ENCODE results near the gene KASH5.

KASH5 gene

DNA sequence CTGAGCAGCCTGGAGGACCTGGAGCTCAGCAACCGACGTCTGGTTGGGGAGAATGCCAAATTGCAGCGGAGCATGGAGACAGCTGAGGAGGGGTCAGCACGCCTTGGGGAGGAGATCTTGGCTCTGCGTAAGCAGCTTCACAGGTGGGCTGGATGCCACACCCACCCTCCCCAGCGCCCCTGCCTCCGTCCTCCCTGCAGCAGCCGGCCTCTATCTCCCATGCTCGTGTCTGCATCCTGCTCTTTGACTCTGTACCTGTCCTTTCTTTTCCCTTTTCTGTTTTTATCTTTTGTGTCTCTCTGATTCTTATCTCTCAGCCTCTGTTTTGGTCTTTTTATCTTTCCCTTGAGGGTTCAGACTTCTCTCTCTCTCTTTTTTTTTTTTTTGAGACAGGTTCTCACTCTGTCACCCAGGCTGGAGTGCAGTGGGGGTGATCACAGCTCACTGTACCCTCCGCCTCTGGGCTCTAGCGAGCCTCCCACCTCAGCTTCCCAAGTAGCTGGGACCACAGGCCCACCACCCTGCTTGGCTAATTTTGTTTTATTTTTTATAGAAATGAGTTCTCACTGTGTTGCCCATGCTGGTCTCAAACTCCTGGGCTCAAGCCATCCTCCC lies 10.1 kb downstream of the KASH5 start:
- H3K4me3 ChIP-seq (ENCODE audit: low read length in 2 of 2) = no peak overlapping the region

DNA sequence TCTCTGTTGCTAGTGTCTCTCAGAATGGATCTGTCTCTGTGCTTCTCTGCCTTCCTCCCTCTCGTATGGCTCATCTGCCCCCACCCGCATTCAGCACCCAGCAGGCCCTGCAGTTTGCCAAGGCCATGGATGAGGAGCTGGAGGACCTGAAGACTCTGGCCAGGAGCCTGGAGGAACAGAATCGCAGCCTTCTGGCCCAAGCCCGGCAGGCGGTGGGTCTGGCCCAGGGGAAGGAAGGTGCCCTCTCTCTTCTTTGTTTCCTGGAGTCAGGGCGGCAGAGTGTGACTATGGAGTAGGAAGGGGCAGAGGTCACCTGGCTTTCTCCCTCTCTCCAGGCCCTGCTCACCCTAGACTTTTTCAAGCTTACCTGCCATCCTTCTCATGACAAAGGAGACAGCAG lies 10.9 kb downstream of the KASH5 start:
- Histone ChIP-seq H3K4me1 (ENCODE audit: control insufficient read depth, insufficient read depth, low read length) (no peaks in the 10 kb centered on the region), H3K9me3 (ENCODE audit: control insufficient read depth in 2 of 2, low read length in 2 of 2) (no peaks in the 10 kb centered on the region), H3K36me3 (ENCODE audit: control insufficient read depth in 2 of 2, insufficient read depth in 2 of 2, low read length in 2 of 2) (no peaks in the 10 kb centered on the region), H3K27me3 (ENCODE audit: control insufficient read depth in 1 of 2, insufficient read depth in 2 of 2, low read length in 2 of 2) (peaks cover 12 to 15% of the 10 kb centered on the region in 2 donors), H3K4me3 (ENCODE audit: low read length in 2 of 2) (no peak overlapping the region), H3K27ac (ENCODE audit: low read length) (no peak overlapping the region), H3K9ac (ENCODE audit: low read length in 2 of 2) (no peak overlapping the region)

More for the DNA sequence above, 10.1 kb downstream of the KASH5 start:
- no peaks in the 10 kb centered on the region for H3K4me1 ChIP-seq (ENCODE audit: control insufficient read depth, insufficient read depth, low read length)
- no peak overlapping the region for H3K9ac ChIP-seq (ENCODE audit: low read length in 2 of 2)
- H3K27me3 ChIP-seq (ENCODE audit: control insufficient read depth in 1 of 2, insufficient read depth in 2 of 2, low read length in 2 of 2) = peaks cover 14 to 17% of the 10 kb centered on the region in 2 donors
- no peak overlapping the region for H3K27ac ChIP-seq (ENCODE audit: low read length)
- H3K36me3 ChIP-seq (ENCODE audit: control insufficient read depth in 2 of 2, insufficient read depth in 2 of 2, low read length in 2 of 2) = no peaks in the 10 kb centered on the region
- no peaks in the 10 kb centered on the region for H3K9me3 ChIP-seq (ENCODE audit: control insufficient read depth in 2 of 2, low read length in 2 of 2)

GRCh38 chr19:49400029-49400428 lies 12.0 kb downstream of the KASH5 start:
- H3K27me3 ChIP-seq (ENCODE audit: control insufficient read depth in 1 of 2, insufficient read depth in 2 of 2, low read length in 2 of 2) = peaks cover under 1 to 13% of the 10 kb centered on the region in 2 donors
- H3K27ac ChIP-seq (ENCODE audit: low read length) = no peak overlapping the region
- H3K36me3 ChIP-seq (ENCODE audit: control insufficient read depth in 2 of 2, insufficient read depth in 2 of 2, low read length in 2 of 2) = no peaks in the 10 kb centered on the region
- no peak overlapping the region for H3K9ac ChIP-seq (ENCODE audit: low read length in 2 of 2)
- H3K9me3 ChIP-seq (ENCODE audit: control insufficient read depth in 2 of 2, low read length in 2 of 2) = no peaks in the 10 kb centered on the region
- H3K4me3 ChIP-seq (ENCODE audit: low read length in 2 of 2) = no peak overlapping the region
- H3K4me1 ChIP-seq (ENCODE audit: control insufficient read depth, insufficient read depth, low read length) = no peaks in the 10 kb centered on the region

GRCh38 chr19:49403404-49404187 lies 15.5 kb downstream of the KASH5 start:
- Histone ChIP-seq H3K4me1 (ENCODE audit: control insufficient read depth, insufficient read depth, low read length) (no peaks in the 10 kb centered on the region), H3K36me3 (ENCODE audit: control insufficient read depth in 2 of 2, insufficient read depth in 2 of 2, low read length in 2 of 2) (no peaks in the 10 kb centered on the region), H3K4me3 (ENCODE audit: low read length in 2 of 2) (no peak overlapping the region), H3K9ac (ENCODE audit: low read length in 2 of 2) (no peak overlapping the region), H3K9me3 (ENCODE audit: control insufficient read depth in 2 of 2, low read length in 2 of 2) (no peaks in the 10 kb centered on the region), H3K27me3 (ENCODE audit: control insufficient read depth in 1 of 2, insufficient read depth in 2 of 2, low read length in 2 of 2) (peaks cover 0 to 2% of the 10 kb centered on the region in 2 donors), H3K27ac (ENCODE audit: low read length) (no peak overlapping the region)

DNA sequence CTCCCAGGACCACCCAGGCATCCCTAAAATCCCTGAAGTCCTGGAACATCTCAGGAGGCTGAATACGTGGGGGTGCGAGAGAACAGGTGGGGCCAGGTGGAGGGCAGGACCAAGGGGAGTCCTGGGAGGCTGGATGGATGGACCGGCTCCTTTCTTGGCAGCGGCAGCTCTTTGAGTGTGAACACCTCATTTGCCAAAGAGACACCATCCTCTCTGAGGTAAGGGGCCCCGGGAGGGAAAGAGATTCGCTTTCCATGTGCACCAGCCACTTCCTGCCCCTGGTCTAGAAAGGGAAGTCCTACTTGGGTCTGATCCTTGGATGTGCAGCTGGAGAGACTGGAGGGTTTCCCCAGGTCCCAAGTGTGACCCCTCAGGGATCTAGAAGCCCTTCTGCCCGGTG lies 19.0 kb downstream of the KASH5 start:
- H3K4me3 ChIP-seq (ENCODE audit: low read length in 2 of 2) = no peak overlapping the region
- H3K9ac ChIP-seq (ENCODE audit: low read length in 2 of 2) = no peak overlapping the region
- no peak overlapping the region for H3K27ac ChIP-seq (ENCODE audit: low read length)
- no peaks in the 10 kb centered on the region for H3K9me3 ChIP-seq (ENCODE audit: control insufficient read depth in 2 of 2, low read length in 2 of 2)
- H3K4me1 ChIP-seq (ENCODE audit: control insufficient read depth, insufficient read depth, low read length) = no peaks in the 10 kb centered on the region
- no peaks in the 10 kb centered on the region for H3K36me3 ChIP-seq (ENCODE audit: control insufficient read depth in 2 of 2, insufficient read depth in 2 of 2, low read length in 2 of 2)
- peaks cover 4 to 5% of the 10 kb centered on the region in 2 donors for H3K27me3 ChIP-seq (ENCODE audit: control insufficient read depth in 1 of 2, insufficient read depth in 2 of 2, low read length in 2 of 2)

DNA sequence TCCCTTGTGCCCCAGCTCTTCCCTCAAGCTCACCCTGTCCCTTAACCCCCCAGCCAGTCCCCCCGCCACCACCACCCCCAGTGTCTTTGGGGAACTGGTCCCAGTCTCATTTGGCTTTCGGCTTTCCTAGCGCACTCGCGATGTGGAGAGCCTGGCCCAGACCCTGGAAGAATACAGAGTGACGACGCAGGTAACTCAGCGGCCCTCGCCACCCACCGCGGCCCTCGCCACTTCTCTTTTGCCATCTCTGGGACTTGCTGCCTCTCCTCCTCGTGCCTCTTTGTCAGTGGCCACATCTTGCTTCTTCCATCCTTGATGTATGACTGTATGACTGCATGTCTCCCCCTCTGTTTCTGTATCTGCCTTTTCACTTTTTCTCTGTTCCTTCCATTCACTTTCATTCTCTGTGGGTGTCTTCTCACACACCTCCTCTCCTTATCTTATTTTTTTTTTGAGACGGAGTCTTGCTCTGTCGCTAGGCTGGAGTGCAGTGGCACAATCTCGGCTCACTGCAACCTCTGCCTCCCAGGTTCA lies 19.5 kb downstream of the KASH5 start:
- Histone ChIP-seq H3K27ac (ENCODE audit: low read length) (no peak overlapping the region), H3K9me3 (ENCODE audit: control insufficient read depth in 2 of 2, low read length in 2 of 2) (no peaks in the 10 kb centered on the region), H3K36me3 (ENCODE audit: control insufficient read depth in 2 of 2, insufficient read depth in 2 of 2, low read length in 2 of 2) (no peaks in the 10 kb centered on the region), H3K9ac (ENCODE audit: low read length in 2 of 2) (no peak overlapping the region), H3K27me3 (ENCODE audit: control insufficient read depth in 1 of 2, insufficient read depth in 2 of 2, low read length in 2 of 2) (peaks cover 4 to 9% of the 10 kb centered on the region in 2 donors), H3K4me3 (ENCODE audit: low read length in 2 of 2) (no peak overlapping the region), H3K4me1 (ENCODE audit: control insufficient read depth, insufficient read depth, low read length) (no peaks in the 10 kb centered on the region)

- Histone ChIP-seq H3K9me3 (ENCODE audit: control insufficient read depth in 2 of 2, low read length in 2 of 2) (no peaks in the 10 kb centered on the region), H3K27ac (ENCODE audit: low read length) (no peak overlapping the region), H3K4me1 (ENCODE audit: control insufficient read depth, insufficient read depth, low read length) (no peaks in the 10 kb centered on the region), H3K9ac (ENCODE audit: low read length in 2 of 2) (no peak overlapping the region), H3K27me3 (ENCODE audit: control insufficient read depth in 1 of 2, insufficient read depth in 2 of 2, low read length in 2 of 2) (peaks cover 4 to 10% of the 10 kb centered on the region in 2 donors), H3K4me3 (ENCODE audit: low read length in 2 of 2) (no peak overlapping the region), H3K36me3 (ENCODE audit: control insufficient read depth in 2 of 2, insufficient read depth in 2 of 2, low read length in 2 of 2) (no peaks in the 10 kb centered on the region)
Observed at GRCh38 chr19:49408816-49409440, 20.9 kb downstream of the KASH5 start.

DNA sequence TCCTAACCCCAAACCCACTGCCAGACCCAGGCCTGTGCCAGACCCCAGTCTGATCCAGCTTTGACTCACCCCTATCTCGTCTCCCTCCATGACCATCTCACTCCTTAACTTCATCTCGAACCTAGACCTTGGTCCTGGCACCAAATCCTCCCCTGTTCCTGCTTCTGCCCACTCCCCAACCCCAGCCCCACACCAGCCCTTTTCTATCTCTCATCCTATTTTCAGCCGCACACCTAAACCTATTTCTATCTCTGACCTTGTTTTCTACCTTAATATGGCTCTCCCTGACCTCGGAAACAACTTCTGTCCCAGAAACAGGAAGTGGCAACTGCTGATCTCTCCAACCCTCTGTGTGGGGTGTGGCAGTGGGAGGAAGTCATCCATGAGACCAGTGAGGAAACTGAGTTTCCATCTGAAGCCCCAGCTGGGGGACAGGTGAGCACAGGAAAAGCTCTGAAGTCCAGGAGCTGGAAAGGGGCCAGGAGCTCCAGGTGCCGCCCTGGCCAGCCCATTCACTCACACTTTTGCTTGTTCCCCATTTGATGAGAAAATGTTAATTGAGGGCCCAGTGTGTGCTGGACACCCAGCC lies 21.5 kb downstream of the KASH5 start:
- Histone ChIP-seq H3K27ac (ENCODE audit: low read length) (no peak overlapping the region), H3K4me3 (ENCODE audit: low read length in 2 of 2) (no peak overlapping the region), H3K9me3 (ENCODE audit: control insufficient read depth in 2 of 2, low read length in 2 of 2) (no peaks in the 10 kb centered on the region), H3K4me1 (ENCODE audit: control insufficient read depth, insufficient read depth, low read length) (no peaks in the 10 kb centered on the region), H3K27me3 (ENCODE audit: control insufficient read depth in 1 of 2, insufficient read depth in 2 of 2, low read length in 2 of 2) (peaks cover 6 to 10% of the 10 kb centered on the region in 2 donors), H3K9ac (ENCODE audit: low read length in 2 of 2) (no peak overlapping the region), H3K36me3 (ENCODE audit: control insufficient read depth in 2 of 2, insufficient read depth in 2 of 2, low read length in 2 of 2) (no peaks in the 10 kb centered on the region)

DNA sequence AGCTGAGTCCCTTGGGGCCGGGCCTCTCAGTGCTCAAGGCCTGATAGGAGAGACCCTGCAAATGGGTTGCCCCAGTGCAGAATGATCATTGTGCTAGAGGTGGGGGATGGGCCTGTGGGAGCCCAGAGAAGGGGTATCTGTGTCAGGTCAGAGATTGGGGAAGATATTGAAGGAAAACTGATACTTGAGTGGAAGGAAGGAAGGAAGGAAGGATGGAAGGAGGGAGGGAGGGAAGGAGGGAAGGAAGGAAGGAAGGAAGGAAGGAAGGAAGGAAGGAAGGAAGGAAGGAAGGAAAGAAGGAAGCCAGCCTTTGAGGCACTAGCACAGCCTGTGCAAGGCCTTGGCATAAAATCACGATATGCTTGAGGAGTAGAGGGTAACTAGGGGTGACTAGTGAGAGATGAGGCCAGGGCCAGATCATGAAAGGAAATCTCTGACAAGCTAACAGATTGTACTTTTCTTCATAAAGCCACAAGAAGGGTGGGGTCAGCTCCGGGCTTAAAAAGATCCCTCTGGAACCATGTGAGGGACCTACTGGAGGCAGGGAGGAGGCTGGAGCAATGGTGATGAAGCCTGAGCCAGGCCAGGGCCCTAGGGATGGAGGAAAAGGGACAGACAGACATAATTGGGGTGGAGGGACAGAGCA lies 23.8 kb downstream of the KASH5 start:
- H3K9ac ChIP-seq (ENCODE audit: low read length in 2 of 2) = no peak overlapping the region
- H3K27ac ChIP-seq (ENCODE audit: low read length) = no peak overlapping the region
- no peaks in the 10 kb centered on the region for H3K4me1 ChIP-seq (ENCODE audit: control insufficient read depth, insufficient read depth, low read length)
- H3K36me3 ChIP-seq (ENCODE audit: control insufficient read depth in 2 of 2, insufficient read depth in 2 of 2, low read length in 2 of 2) = no peaks in the 10 kb centered on the region
- H3K9me3 ChIP-seq (ENCODE audit: control insufficient read depth in 2 of 2, low read length in 2 of 2) = no peaks in the 10 kb centered on the region
- peaks cover 4 to 22% of the 10 kb centered on the region in 2 donors for H3K27me3 ChIP-seq (ENCODE audit: control insufficient read depth in 1 of 2, insufficient read depth in 2 of 2, low read length in 2 of 2)
- no peak overlapping the region for H3K4me3 ChIP-seq (ENCODE audit: low read length in 2 of 2)

- H3K27ac ChIP-seq (ENCODE audit: low read length) = no peak overlapping the region
- no peaks in the 10 kb centered on the region for H3K36me3 ChIP-seq (ENCODE audit: control insufficient read depth in 2 of 2, insufficient read depth in 2 of 2, low read length in 2 of 2)
Observed at GRCh38 chr19:49413348-49413747, 25.3 kb downstream of the KASH5 start.

More at GRCh38 chr19:49413348-49413747, 25.3 kb downstream of the KASH5 start:
- Histone ChIP-seq H3K9ac (ENCODE audit: low read length in 2 of 2) (no peak overlapping the region), H3K4me3 (ENCODE audit: low read length in 2 of 2) (no peak overlapping the region), H3K4me1 (ENCODE audit: control insufficient read depth, insufficient read depth, low read length) (no peaks in the 10 kb centered on the region), H3K27me3 (ENCODE audit: control insufficient read depth in 1 of 2, insufficient read depth in 2 of 2, low read length in 2 of 2) (peaks cover 11 to 31% of the 10 kb centered on the region in 2 donors), H3K9me3 (ENCODE audit: control insufficient read depth in 2 of 2, low read length in 2 of 2) (no peaks in the 10 kb centered on the region)
